GM21717 (cell line): ENCODE data around the gene NR2C2AP.
"Not testable (repeated sequence)": the region's sequence is repeated elsewhere in the genome, so short reads cannot be mapped to it uniquely, and the experiment has no call there.

Source experiments
- ATAC-seq: cut with Tn5 transposase; IDR thresholded peaks from one replicate; pipeline ENCODE4 v1.9.1; 2021; ENCODE audit warnings: mild to moderate bottlenecking, moderate library complexity; ENCODE audit not compliant: unreplicated experiment

NR2C2AP gene

GRCh38 chr19:19203012-19203856 lies at the start of gene NR2C2AP:
TSS of gene NR2C2AP (minus strand) at chr19:19203414. CDS start at chr19:19203060, 354 bp downstream.
- peak; percentile 40 for ATAC-seq

GRCh38 chr19:19250196-19250801 lies 47.1 kb upstream of the NR2C2AP start:
- ATAC-seq = no peak

GRCh38 chr19:19240476-19240875 lies 37.3 kb upstream of the NR2C2AP start:
- ATAC-seq = no peak

- no peak for ATAC-seq
Measured at GRCh38 chr19:19239675-19240074, 36.5 kb upstream of the NR2C2AP start.

- ATAC-seq = no peak
Measured at GRCh38 chr19:19238126-19238894, 35.1 kb upstream of the NR2C2AP start.

- no peak for ATAC-seq
Measured at GRCh38 chr19:19236173-19236572, 33.0 kb upstream of the NR2C2AP start.

GRCh38 chr19:19234220-19234816 lies 31.1 kb upstream of the NR2C2AP start:
- ATAC-seq = no peak

- no peak for ATAC-seq
Measured at GRCh38 chr19:19232261-19232721, 29.1 kb upstream of the NR2C2AP start.

GRCh38 chr19:19230999-19231398 lies 27.8 kb upstream of the NR2C2AP start:
- no peak for ATAC-seq

- ATAC-seq = no peak
Measured at GRCh38 chr19:19229701-19230100, 26.5 kb upstream of the NR2C2AP start.

- no peak for ATAC-seq
Measured at GRCh38 chr19:19227217-19227616, 24.0 kb upstream of the NR2C2AP start.

- no peak for ATAC-seq
Measured at GRCh38 chr19:19226663-19227062, 23.4 kb upstream of the NR2C2AP start.

- no peak for ATAC-seq
Measured at GRCh38 chr19:19226204-19226603, 23.0 kb upstream of the NR2C2AP start.

GRCh38 chr19:19224852-19225494 lies 21.8 kb upstream of the NR2C2AP start:
- ATAC-seq = no peak

- no peak for ATAC-seq
Measured at GRCh38 chr19:19224150-19224851, 21.1 kb upstream of the NR2C2AP start.

GRCh38 chr19:19223636-19224035 lies 20.4 kb upstream of the NR2C2AP start:
- ATAC-seq = no peak

GRCh38 chr19:19223060-19223459 lies 19.8 kb upstream of the NR2C2AP start:
- no peak for ATAC-seq

- ATAC-seq = not testable (repeated sequence)
Measured at GRCh38 chr19:19221000-19221399, 17.8 kb upstream of the NR2C2AP start.

- ATAC-seq = no peak
Measured at GRCh38 chr19:19218911-19219310, 15.7 kb upstream of the NR2C2AP start.

GRCh38 chr19:19217099-19217498 lies 13.9 kb upstream of the NR2C2AP start:
- no peak for ATAC-seq
